ENCODE data around the gene TPM2. TPM values are rescaled to one million over a fixed set of nuclear protein-coding genes. Genes with fewer than 3 reads are reported as not detected.

TPM2 gene
- total RNA-seq, 1 experiment from 2014 or later, result 7.0 TPM

GRCh38 chr9:35657546-35658136, 32.1 kb downstream of the TPM2 start, which contains the start of gene RMRP:
Gene RMRP, minus strand, starts transcription at chr9:35658019.
- Histone ChIP-seq H3K9ac (ENCODE audit: low read length) (peak within 1 kb of the TSS; percentile 97), H3K4me2 (ENCODE audit: low read length) (peak within 1 kb of the TSS; percentile 98), H2AFZ (ENCODE audit: low read length) (peak within 1 kb of the TSS; percentile 89), H3K27me3 (ENCODE audit: low read length) (no peaks in the 10 kb centered on the region), H3K27ac (ENCODE audit: low read length) (peak within 1 kb of the TSS; percentile 98), H3K79me2 (ENCODE audit: low read length) (peaks cover 29% of the 10 kb centered on the region), H3K36me3 (ENCODE audit: low read depth, low read length) (peaks cover 20% of the 10 kb centered on the region), H3K9me3 (ENCODE audit: low read length) (no peaks in the 10 kb centered on the region), H3F3A (ENCODE audit: low read length, unreplicated experiment) (peaks cover 7% of the 10 kb centered on the region), H3K4me1 (ENCODE audit: insufficient read depth, low read length) (peaks cover 29% of the 10 kb centered on the region), H4K20me1 (ENCODE audit: low read length) (no peaks in the 10 kb centered on the region), H3K4me3 (ENCODE audit: low read length) (peak within 1 kb of the TSS; percentile 96), H3K9me2 (replicated peaks; ENCODE audit: low read length) (no peaks in the 10 kb centered on the region)
- DNase-seq (peak; percentile 96), ATAC-seq (peak; percentile 88)
- BruUV-seq (replicated peaks), result no TSS peak
- intact Hi-C loops (cut with micrococcal nuclease), result loop anchor here (2.0 to 10.0 kb wide), 3 partner anchors 40 to 137 kb away; partner anchors contain the start of gene NPR2
- no peak for TF ChIP-seq CTCF (conservative IDR thresholded peaks at IDR 0.05; ENCODE audit: low read depth, low read length)
- TF ChIP-seq EZH2 (IDR thresholded peaks at IDR 0.05; ENCODE audit: low read length, unreplicated experiment), result no peak
- TF ChIP-seq EZH2phosphoT487 (IDR thresholded peaks at IDR 0.05; ENCODE audit: borderline replicate concordance, low read length), result no peak
- CTCF ChIA-PET, result interaction anchor here (0.6 to 1.1 kb wide), 2 partner anchors 53 to 70 kb away, joined by 3 read pairs; no protein-coding TSS in a partner anchor
- POLR2A ChIA-PET (ENCODE audit: unreplicated experiment), result interaction anchor here (0.6 to 0.8 kb wide), 3 partner anchors 54 to 115 kb away, joined by 3 to 12 read pairs (median 4); no protein-coding TSS in a partner anchor

- H3K9me3 ChIP-seq (ENCODE audit: low read length), result no peaks in the 10 kb centered on the region
- TF ChIP-seq CTCF (conservative IDR thresholded peaks at IDR 0.05; ENCODE audit: low read depth, low read length) (no peak), EZH2 (IDR thresholded peaks at IDR 0.05; ENCODE audit: low read length, unreplicated experiment) (no peak), EZH2phosphoT487 (IDR thresholded peaks at IDR 0.05; ENCODE audit: borderline replicate concordance, low read length) (no peak)
- no peaks in the 10 kb centered on the region for H3K27me3 ChIP-seq (ENCODE audit: low read length)
- no TSS peak for BruUV-seq (replicated peaks)
- H3K36me3 ChIP-seq (ENCODE audit: low read depth, low read length), result peaks cover 19% of the 10 kb centered on the region
- peak overlapping the region; percentile 98 for H3K4me2 ChIP-seq (ENCODE audit: low read length)
- H4K20me1 ChIP-seq (ENCODE audit: low read length), result no peaks in the 10 kb centered on the region
- H3K9me2 ChIP-seq (replicated peaks; ENCODE audit: low read length), result no peaks in the 10 kb centered on the region
- POLR2A ChIA-PET (ENCODE audit: unreplicated experiment), result interaction anchor here (0.6 kb wide), 2 partner anchors 114 to 116 kb away, joined by 3 to 12 read pairs; no protein-coding TSS in a partner anchor
- DNase-seq, result no peak
- H3K27ac ChIP-seq (ENCODE audit: low read length), result peak overlapping the region; percentile 98
- intact Hi-C loops (cut with micrococcal nuclease), result loop anchor here (5.0 to 10.0 kb wide), 2 partner anchors 40 to 138 kb away; partner anchors contain the start of gene NPR2
- peak overlapping the region; percentile 83 for H2AFZ ChIP-seq (ENCODE audit: low read length)
- peak overlapping the region; percentile 97 for H3K9ac ChIP-seq (ENCODE audit: low read length)
- H3K4me1 ChIP-seq (ENCODE audit: insufficient read depth, low read length), result peaks cover 35% of the 10 kb centered on the region
- peak overlapping the region; percentile 54 for H3K4me3 ChIP-seq (ENCODE audit: low read length)
- peaks cover 7% of the 10 kb centered on the region for H3F3A ChIP-seq (ENCODE audit: low read length, unreplicated experiment)
- CTCF ChIA-PET, result no interaction called here
- no peak for ATAC-seq
- peaks cover 28% of the 10 kb centered on the region for H3K79me2 ChIP-seq (ENCODE audit: low read length)
These were observed 32.7 kb downstream of the TPM2 start for GRCh38 chr9:35656831-35657545.
